Measurements from ENCODE around the gene C16orf74. TPM values are rescaled to one million over a fixed set of nuclear protein-coding genes. Genes with fewer than 3 reads are reported as not detected.

C16orf74 gene
- total and polyA plus RNA-seq, 2 of the 13 experiments (the other 11 are each of a cell fraction or from before 2014, with no cell fraction given) = 0.13 to 0.29 TPM

- TF ChIP-seq CEBPZ (IDR thresholded peaks at IDR 0.05; ENCODE audit: low read length) (no peak), TBP (CRISPR knock-in tag; IDR thresholded peaks at IDR 0.05) (no peak), ATF3 (CRISPR knock-in tag; IDR thresholded peaks at IDR 0.05) (no peak), TCF7L2 (IDR thresholded peaks at IDR 0.05; ENCODE audit: low read depth, low read length) (no peak), THAP7 (CRISPR knock-in tag; IDR thresholded peaks at IDR 0.05) (no peak), ZNF121 (CRISPR knock-in tag; IDR thresholded peaks at IDR 0.05) (no peak), ZNF781 (CRISPR knock-in tag; IDR thresholded peaks at IDR 0.05; ENCODE audit: borderline replicate concordance, not compliant biosample characterization) (no peak), ZSCAN5A (CRISPR knock-in tag; IDR thresholded peaks at IDR 0.05; ENCODE audit: borderline replicate concordance) (no peak), CCDC6 (CRISPR knock-in tag; IDR thresholded peaks at IDR 0.05) (no peak), POLR2A (IDR thresholded peaks at IDR 0.05; ENCODE audit: insufficient read depth in 1 of 2, low read depth in 2 of 2, low read length in 2 of 2) (no peak), KDM3A (CRISPR knock-in tag; IDR thresholded peaks at IDR 0.05; ENCODE audit: low read depth) (no peak), GMEB1 (CRISPR knock-in tag; IDR thresholded peaks at IDR 0.05; ENCODE audit: borderline replicate concordance) (no peak), SNAPC5 (CRISPR knock-in tag; IDR thresholded peaks at IDR 0.05; ENCODE audit: borderline replicate concordance) (no peak)
These were observed 11.0 kb upstream of the C16orf74 start (continued) for GRCh38 chr16:85761861-85762260.
